G401.6 (cell line): ENCODE results near the gene GMPR.
"Not testable (repeated sequence)": the region's sequence is repeated elsewhere in the genome, so short reads cannot be mapped to it uniquely, and the experiment has no call there.

Source experiments
- FAIRE-seq: peaks from 2 replicates; lab custom pipeline; 2012; peaks lifted over from hg19 to GRCh38; lab: Jason Lieb, UNC

The GMPR gene

GRCh38 chr6:16225062-16225731, 13.2 kb upstream of the GMPR start:
- FAIRE-seq: not testable (repeated sequence)

- not testable (repeated sequence) for FAIRE-seq
Observed at GRCh38 chr6:16226117-16227047, 12.0 kb upstream of the GMPR start.

GRCh38 chr6:16227048-16227562, 11.3 kb upstream of the GMPR start:
- no peak for FAIRE-seq

GRCh38 chr6:16227605-16228004, 10.8 kb upstream of the GMPR start:
- no peak for FAIRE-seq

GRCh38 chr6:16228043-16228442, 10.3 kb upstream of the GMPR start:
- no peak for FAIRE-seq

GRCh38 chr6:16228709-16229665, 9.4 kb upstream of the GMPR start:
- FAIRE-seq: no peak

- no peak for FAIRE-seq
Observed at GRCh38 chr6:16229700-16230099, 8.7 kb upstream of the GMPR start.

GRCh38 chr6:16230953-16231352, 7.4 kb upstream of the GMPR start:
- no peak for FAIRE-seq

GRCh38 chr6:16232086-16232485, 6.3 kb upstream of the GMPR start:
- no peak for FAIRE-seq

- FAIRE-seq: no peak
Observed at GRCh38 chr6:16236009-16236501, 2.3 kb upstream of the GMPR start.

GRCh38 chr6:16236631-16237199, 1.7 kb upstream of the GMPR start:
- no peak for FAIRE-seq

GRCh38 chr6:16237242-16237641, 1.1 kb upstream of the GMPR start:
- FAIRE-seq: no peak

- FAIRE-seq: no peak
Observed at GRCh38 chr6:16238963-16239797, 793 bp downstream of the GMPR start.

- FAIRE-seq: no peak
Observed at GRCh38 chr6:16239798-16240123, 1.4 kb downstream of the GMPR start.

GRCh38 chr6:16240589-16241320, 2.4 kb downstream of the GMPR start:
- no peak for FAIRE-seq

- FAIRE-seq: no peak
Observed at GRCh38 chr6:16241321-16241689, 2.9 kb downstream of the GMPR start.

- no peak for FAIRE-seq
Observed at GRCh38 chr6:16243055-16243454, 4.7 kb downstream of the GMPR start.

GRCh38 chr6:16243664-16244063, 5.3 kb downstream of the GMPR start:
- FAIRE-seq: no peak

GRCh38 chr6:16244446-16244845, 6.1 kb downstream of the GMPR start:
- no peak for FAIRE-seq

- no peak for FAIRE-seq
Observed at GRCh38 chr6:16244869-16245451, 6.6 kb downstream of the GMPR start.
